ENCODE results near the gene NOXA1.

Gene NOXA1

DNA sequence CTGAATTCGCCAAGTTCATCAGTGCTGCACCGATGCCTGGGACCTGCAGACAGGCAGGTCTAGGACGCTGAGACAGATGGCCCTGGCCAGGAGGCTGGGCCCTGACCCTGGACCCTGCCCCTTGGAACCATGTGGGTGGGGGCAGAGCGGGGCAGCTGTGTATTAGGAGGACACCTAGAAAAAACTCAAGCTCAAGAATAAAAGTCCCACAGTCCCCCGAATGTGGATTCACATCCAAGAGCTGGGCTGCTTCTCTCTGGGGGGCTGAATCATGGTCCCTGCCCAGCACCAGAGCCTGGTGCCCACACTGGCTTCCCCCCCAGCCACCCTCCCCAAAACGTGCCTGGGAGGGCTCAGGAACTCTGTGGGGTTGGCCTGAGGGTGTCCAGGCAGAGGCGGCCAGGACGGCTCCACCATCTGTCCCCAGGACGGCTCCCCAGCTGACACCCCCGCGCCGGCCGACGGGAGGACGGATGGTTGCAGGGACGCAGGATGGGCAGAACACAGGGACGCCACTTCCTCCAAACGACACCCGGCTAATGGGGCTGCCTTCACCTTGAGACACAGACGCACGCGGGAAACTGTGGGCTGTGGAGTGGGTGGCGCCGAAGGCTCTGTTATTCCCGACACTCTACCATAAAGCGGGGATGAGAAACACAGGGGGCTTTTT is 35.2 kb upstream of the NOXA1 start:
- DNase-seq, result no peak

DNA sequence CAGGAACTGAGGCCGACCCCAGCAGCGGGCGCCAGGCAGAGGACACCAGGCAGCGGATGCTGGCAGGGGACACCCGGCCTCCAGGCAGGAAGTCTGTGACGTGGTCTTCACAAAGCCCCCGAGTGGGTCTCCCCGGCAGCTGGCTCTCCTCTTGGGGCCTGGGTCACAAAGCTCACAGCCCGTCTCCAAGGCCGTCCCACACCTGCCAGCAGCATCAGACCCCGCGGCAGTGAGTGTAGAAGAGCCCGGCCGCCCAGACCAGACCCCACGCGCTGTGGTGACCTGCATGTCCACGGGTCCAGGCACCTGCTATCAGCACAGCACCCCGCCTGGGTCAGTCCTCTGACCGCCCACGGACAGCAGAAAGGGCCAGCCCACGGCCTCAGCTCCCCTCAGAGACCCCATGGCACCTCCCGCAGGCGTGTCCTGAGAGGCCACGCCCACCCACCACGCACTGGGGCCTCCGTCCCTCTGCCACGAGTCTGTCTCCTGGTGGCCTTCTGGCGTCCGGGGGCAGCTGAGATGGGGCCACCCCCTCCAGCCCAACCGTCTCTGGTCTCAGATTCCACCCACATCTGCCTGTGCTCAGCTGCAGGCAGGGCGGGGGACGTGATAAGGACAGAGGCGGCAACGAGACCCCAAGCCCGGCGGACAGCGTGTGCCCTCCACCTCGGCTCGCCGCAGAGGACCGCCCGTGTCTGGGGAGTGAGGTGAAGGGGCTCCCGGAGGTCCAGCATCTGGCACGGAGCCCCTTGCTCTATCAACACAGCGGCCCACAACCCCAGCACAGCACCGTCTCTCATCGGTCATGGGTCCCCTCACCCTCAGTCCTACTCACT is 34.4 kb upstream of the NOXA1 start:
- no peak for DNase-seq

DNA sequence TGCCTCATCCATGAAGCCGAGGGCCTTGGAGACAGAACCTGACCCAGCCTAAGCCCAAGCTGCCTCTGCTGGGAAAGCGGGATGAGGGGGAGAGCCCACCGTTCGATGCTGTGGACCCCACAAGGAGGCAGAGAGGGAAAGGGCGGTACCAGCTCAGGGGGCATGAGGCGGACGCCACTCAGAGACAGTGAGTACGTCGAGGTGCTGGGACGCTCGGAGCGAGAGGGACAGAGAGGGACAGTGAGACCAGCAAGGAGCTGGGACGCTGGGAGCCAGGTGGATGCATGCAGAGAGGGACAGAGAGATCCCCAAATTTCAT is 33.8 kb upstream of the NOXA1 start:
- DNase-seq, result no peak

DNA sequence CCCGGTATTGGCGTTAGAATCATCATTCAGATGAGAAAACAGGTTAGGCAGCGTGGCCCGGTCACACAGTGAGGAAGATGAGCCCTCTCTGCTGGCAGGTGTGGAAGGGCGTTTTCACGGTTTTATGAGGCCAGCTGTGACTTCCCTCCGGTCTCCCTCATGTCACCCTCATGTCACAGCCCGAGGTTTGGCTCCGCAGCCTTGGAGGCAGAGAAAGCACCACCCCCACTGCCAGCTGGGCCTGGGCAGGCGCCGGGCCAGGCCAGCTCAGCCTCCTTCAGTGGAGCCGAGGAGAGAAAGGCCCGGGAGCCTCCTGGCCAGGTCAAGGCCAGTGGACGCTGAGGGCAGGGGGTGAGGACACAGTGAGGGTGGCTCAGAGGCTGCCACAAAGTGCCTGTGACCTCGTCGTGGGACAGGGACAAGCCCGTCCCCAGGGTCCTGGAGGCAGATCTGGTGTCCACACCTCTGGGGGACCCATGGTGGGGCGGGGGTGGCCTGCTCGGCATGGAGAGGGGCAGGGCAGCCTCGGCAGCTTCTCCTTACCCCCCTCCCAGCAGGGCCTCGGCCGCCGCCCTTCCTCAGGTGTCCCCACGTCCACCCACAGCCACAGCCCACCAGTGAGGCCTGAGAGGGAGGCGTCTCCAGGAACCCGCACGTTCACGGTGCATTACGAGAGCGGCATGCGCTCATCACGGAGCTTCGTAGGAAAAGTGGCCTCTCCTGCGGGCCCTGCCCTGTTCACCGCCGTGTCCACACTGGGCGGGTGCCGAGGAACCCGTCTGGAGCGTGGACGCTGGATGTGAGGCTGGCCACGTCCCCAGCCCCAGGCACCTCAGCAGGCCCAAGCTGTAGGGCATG is 32.4 kb upstream of the NOXA1 start:
- no peak for DNase-seq

GRCh38 chr9:137391411-137391754 is 31.8 kb upstream of the NOXA1 start:
- no peak for DNase-seq

GRCh38 chr9:137392232-137393007 is 30.8 kb upstream of the NOXA1 start:
- no peak for DNase-seq

- DNase-seq, result no peak
Measured at GRCh38 chr9:137393176-137394150, 29.7 kb upstream of the NOXA1 start.

DNA sequence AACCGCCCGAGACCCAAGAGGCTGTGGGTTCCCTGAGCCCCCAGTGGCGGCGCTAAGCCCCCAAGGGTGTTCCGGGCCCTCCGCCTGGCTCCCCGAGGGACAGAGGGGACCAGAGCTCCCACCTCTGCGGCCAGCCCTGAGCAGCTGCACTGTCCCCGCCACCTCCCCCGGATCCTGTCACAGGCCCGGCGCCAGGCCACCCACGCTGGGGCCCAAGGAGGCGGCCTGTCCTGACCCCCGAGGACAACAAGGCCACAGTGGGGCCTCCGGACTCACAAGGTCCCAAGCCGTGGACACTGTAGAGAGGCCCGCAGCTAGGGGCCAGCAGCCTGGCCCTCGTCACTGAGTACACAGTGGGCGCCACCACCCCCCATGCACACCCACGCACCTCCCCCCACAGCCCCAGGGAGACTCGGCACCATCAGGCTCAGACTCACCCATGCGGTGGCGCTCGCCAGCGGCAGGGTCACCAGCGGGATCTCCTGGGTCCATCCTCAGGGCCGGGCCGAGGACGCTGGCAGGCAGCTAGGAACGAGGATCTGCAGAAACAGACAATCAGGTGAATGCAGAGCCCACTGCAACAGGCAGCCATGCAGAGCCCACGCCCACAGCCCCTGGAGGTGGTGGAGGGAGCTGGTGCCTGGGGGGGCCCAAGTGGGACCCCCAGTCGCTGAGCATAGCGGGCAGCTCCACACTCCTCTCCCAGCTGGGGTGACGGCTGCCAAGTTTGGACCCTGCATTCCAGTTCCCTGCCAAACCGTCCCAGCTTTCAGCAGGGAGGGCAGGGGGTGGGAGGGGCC is 28.1 kb upstream of the NOXA1 start:
- no peak for DNase-seq

DNA sequence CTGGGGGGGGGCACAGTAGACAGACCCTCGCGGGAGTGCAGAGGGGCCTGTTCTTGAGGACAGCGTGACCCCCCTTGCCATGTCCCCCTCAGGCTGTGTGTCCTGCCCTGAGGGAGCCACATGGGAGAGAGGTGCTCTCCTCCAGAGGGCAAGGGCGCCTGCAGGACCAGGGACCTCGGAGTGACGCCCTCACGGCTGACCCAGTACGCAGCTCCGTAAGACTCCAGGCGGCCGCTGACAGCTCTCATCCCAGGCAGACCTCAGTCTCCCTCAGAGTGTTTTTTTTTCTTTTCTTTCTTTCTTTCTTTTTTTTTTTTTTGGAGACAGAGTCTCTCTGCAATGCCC is 27.6 kb upstream of the NOXA1 start:
- DNase-seq, result no peak

DNA sequence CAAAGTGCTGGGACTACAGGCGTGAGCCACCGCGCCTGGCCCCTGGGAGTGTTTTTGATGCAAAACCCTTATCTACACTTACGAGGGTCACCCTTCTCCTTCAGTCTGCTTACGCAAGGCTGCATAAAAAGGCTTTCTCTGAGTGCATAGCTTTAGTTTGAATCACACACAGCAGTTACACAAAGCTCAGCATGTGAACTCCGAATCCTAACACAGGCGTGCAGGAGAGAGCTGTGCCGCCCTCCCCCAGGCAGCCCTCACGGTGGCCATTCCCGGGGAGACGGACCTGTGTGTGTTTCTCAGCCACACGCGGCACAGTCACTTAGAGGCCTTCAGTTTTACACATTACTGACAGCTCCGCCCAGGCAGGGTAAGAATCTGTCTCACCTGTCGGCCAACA is 27.0 kb upstream of the NOXA1 start:
- DNase-seq, result no peak

- no peak for DNase-seq
Measured at GRCh38 chr9:137396634-137397367, 26.4 kb upstream of the NOXA1 start.

GRCh38 chr9:137397675-137398423 is 25.3 kb upstream of the NOXA1 start:
- no peak for DNase-seq

DNA sequence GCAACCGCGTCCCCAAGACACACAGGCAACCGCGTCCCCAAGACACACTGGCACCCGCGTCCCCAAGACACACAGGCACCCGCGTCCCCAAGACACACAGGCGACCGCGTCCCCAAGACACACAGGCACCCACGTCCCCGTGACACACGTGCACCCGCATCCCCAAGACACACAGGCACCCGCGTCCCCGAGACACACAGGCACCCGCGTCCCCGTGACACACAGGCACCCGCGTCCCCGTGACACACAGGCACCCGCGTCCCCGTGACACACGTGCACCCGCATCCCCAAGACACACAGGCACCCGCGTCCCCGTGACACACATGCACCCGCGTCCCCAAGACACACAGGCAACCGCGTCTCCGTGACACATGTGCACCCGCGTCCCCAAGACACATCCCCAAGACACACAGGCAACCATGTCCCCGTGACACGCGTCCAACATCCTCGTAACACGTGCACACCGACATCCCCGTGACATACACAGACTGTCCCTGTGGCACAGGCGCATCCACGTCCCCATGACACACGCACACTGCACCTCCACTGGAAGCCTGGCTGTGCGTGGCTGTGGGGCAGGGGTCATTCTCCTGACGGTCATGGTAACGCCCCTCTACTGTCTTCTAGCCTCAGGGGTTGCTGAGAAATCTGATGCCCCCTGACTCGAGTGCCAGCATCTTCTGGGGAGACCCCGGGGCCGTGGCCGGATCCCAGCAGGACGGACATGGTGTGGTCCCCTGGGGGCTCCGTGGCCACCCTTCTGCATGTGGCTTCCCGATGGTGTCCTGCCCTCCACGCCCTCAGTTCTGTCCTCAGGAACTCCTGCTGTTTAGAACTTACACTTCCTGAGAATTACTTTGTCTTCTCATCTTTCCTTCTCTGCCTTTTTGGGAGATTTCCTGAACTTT is 24.4 kb upstream of the NOXA1 start:
- DNase-seq, result no peak

DNA sequence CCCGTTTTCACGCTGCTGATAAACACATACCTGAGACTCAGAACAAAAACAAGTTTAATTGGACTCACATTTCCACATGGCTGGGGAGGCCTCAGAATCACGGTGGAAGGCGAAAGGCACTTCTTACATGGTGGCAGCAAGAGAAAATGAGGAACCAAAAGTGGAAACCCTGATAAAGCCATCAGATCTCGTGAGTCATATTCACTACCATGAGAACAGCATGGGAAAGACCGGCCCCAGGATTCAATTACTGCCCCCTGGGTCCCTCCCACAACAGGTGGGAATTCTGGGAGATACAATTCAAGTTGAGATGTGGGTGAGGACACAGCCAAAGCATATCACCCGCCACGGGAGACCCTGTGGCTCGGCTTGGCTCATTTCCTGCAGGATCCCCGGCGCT is 20.4 kb upstream of the NOXA1 start:
- DNase-seq, result no peak

- no peak for DNase-seq
Measured at GRCh38 chr9:137403269-137403668, 19.9 kb upstream of the NOXA1 start.

GRCh38 chr9:137404961-137405567 is 18.1 kb upstream of the NOXA1 start:
- no peak for DNase-seq

- DNase-seq, result no peak
Measured at GRCh38 chr9:137405677-137406081, 17.5 kb upstream of the NOXA1 start.
